T-helper 22 cell (primary cell): Measurements from ENCODE around the gene MTHFD1.

Source experiments
- DNase-seq: peaks from one replicate; pipeline ENCODE4 v3.0.0-alpha.2; 2020; ENCODE audit warnings: low read depth

The MTHFD1 gene

DNA sequence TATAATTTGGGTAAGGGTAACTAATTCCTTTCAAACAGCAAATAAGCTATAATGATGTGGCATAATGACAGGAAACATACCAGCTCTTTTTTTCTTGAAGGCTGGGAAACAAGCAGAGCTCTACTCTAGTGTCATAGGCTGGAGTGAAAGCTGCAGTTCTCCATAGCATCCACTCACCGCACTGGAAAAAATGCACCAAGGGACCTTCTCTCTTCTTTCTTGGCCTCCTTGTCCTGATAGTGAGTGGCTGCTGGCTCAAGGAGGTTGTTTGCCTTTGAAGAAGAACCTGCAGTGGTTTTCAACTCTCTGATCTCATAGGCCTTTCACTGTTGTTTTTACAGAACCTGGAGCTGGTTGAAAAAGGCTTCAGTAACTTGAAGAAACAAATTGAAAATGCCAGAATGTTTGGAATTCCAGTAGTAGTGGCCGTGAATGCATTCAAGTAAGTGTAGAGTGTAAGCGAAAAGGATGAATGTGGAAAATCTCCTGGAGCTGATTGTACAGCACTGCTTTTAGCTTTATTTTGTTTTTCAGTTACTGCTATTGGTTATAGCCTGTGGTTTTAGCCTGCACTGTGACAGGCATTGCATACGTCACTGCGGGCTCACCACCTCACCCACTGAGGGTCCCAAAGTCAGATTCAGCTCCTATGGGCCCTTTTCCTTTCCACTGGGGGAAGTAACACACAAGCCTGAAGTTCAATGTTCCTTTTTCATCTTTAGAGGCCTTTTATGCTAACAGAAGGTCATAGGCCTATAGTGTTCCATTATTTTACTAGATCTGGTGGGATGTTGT, 59.9 kb downstream of the MTHFD1 start:
- DNase-seq = no peak

DNA sequence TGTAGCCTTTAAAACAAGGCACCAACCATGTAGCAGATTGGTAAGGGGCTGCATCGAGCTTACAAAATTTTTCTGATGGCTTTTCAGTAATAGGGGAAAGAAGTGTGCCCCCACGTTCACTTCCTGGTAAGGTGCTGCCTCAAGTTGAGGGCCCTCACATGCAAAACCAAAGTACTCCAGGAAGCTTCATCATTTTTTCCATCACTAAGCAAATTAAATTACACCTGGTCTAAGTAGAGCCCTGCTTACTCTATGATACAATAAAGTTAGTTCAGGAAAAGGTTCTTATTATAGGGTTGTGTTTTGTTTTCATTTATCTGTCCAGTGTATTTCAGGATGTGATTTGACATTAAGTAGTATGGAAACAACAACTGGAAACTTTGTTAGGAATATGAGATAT, 62.1 kb downstream of the MTHFD1 start:
- no peak for DNase-seq

DNA sequence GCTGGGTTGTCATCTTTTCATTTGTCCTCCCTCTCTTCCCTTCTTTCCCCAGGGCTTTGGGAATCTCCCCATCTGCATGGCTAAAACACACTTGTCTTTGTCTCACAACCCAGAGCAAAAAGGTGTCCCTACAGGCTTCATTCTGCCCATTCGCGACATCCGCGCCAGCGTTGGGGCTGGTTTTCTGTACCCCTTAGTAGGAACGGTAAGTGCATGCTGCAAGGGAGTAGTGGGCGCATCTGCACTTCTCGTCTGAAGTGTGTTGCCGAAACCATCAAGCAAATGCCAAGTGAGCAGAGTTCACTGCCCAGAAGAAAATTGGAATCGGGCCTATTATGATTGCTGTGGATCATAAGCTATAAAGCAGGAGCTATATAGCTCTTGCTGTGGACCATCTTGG, 66.5 kb downstream of the MTHFD1 start:
- no peak for DNase-seq

GRCh38 chr14:64459405-64460136, 71.4 kb downstream of the MTHFD1 start:
- no peak for DNase-seq

- no peak for DNase-seq
These were observed 73.1 kb downstream of the MTHFD1 start for GRCh38 chr14:64461221-64461620.

DNA sequence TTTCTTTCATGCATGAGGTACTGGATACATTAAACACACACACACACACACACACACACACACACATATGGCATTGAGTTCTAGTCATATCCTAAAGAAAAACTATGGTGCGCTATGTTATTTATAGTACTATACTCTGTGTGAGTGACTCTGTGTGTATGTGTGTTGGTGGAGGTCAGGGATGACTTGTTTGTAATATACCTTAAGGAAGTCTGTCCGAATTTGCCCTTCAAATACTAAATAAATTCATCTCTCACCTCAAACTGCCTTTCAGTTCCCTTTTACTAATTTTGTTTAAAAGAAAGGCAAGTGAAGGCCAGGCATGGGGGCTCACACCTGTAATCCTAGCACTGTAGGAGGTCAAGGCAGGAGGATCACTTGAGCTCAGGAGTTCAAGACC, 75.0 kb downstream of the MTHFD1 start:
- DNase-seq = no peak

DNA sequence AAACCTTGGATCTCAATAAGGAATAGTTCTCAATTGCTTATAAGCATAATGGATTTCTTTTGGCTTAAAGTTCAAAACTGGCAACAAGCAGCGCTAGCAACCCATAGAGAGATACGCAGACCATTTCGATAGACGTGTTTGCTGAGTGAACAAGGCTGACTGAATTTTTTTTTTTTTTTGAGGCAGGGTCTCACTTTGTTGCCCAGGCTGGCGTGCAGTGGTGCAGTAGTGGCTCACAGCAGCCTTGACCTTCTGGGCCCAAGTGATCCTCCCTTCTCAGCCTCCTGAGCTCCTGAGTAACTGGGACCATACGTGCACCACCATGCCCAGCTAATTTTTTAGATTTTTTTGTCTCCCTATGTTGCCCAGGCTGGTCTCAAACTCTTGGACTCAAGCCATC, 75.7 kb downstream of the MTHFD1 start:
- DNase-seq = no peak

GRCh38 chr14:64464651-64465050, 76.5 kb downstream of the MTHFD1 start:
- no peak for DNase-seq

GRCh38 chr14:64465191-64465822, 77.2 kb downstream of the MTHFD1 start, which contains the start of gene AKAP5:
AKAP5 (plus strand) TSS chr14:64465499; CDS start chr14:64468395, 2,896 bp downstream.
- peak; percentile 60 for DNase-seq

- no peak for DNase-seq
These were observed 77.8 kb downstream of the MTHFD1 start for GRCh38 chr14:64465831-64466554.

- DNase-seq = no peak
These were observed 78.9 kb downstream of the MTHFD1 start for GRCh38 chr14:64467101-64467500.

DNA sequence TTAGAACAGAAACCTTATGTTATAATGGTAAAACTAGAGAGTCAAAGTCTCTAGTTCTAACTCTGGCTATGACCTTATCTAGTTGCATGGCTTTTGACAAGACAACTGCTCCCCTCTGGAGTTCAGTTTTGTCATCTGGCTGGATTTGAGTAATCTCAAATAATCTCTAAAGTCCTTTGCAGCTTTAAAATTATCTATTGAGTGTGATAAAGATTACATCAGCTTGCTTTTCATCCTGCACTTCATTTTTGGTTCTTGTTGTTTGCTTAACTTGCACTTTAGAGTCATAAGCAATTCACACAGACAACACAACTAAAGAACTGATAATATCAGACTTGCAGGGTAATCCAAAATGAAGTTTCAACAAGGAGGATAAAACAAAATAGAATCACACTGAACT, 79.4 kb downstream of the MTHFD1 start:
- no peak for DNase-seq

DNA sequence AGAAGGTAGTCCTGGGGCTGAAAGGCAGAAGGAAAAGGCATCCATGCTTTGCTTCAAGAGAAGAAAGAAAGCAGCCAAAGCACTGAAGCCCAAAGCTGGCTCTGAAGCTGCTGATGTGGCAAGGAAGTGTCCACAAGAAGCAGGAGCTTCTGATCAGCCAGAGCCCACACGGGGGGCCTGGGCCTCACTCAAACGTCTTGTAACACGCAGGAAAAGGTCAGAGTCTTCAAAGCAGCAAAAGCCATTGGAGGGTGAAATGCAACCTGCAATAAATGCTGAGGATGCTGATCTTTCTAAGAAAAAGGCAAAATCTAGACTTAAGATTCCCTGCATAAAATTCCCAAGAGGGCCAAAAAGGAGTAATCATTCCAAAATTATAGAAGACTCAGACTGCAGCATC, 80.3 kb downstream of the MTHFD1 start:
- no peak for DNase-seq

DNA sequence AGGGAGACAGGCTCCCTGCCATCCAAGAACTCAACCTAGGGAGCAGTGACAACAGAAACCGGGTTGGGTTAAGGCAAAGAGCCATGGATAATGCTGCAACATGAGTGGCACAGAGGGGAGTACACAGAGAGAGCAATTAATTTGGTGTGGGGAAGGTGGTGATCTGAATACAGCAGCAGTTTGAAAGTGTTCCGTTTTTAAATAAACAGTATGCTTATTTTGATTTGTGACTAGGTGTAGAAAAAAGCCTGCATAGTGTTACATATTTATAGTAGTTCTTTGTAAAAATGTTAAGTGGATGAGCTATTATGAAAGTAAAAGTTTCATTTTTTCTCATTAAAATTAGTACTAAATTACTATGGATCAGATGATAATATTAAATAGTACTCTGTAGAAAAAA, 85.9 kb downstream of the MTHFD1 start:
- DNase-seq = no peak

DNA sequence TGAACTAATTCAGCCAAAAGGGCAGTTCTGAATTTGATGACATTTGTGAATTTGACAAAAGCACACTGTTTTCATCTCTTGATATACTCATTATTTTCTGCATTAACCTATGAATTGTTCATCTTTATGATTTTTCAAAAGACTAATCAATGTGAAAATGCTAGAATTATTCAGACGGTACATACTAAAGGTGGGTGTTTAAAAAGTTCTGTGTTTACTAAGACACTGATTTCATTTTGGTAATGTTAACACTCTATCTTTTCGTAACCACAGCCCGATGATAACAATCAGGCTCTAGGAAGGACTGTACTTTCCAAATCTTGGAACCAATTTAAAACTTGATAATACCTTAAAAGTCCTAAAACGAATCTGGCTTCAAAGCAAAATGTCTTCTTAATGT, 86.5 kb downstream of the MTHFD1 start:
- DNase-seq = no peak

DNA sequence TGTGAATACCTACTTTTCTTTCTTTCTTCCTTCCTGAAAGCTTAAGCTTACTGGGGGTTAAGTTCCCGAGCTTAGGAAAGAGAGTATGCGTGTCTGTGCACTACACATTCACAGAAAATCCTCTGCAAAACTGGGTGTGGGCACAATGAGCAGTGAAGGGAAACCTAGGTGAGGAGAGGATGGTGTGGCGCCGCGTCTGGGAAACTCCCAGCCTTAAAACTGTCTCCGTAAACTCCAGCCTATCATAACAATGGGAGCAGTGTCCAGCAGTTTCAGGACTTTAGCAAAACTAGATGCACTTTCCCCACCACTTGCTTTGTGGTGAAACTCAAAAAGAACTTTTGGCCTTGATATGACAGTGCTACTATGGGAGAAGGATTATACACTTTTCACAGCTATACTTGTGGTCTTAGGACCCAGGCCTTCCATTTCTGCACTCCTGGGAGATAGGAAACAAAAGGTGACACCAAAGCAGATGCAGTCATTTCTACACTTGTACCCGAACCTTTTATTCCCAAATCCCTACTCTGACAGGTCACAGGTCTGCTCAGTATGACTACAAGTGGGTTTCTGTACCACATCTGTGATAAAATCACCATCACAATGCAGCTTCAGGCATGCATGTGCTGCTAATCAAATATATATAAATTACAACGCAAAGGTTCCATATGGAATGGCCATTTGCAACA, 87.6 kb downstream of the MTHFD1 start:
- no peak for DNase-seq

DNA sequence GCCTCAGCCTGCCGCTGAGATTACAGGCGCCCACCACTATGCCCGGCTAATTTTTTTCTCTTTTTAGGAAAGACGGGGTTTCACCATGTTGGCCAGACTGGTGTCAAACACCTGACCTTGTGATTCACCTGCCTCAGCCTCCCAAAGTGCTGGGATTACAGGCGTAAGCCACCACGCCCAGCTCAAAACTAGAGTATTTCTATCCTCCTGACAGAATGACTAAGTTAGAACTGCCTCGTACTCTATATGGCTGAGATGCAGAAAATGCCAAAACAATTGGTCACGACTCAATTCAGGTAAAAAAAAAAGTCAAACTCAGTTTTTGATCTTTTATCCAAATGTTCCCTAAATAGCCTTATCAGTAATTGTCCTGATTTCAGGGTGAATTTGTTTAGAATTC, 88.3 kb downstream of the MTHFD1 start:
- no peak for DNase-seq

GRCh38 chr14:64478634-64479250, 90.6 kb downstream of the MTHFD1 start:
- DNase-seq = no peak

- DNase-seq = no peak
These were observed 100.5 kb downstream of the MTHFD1 start for GRCh38 chr14:64488590-64489099.

DNA sequence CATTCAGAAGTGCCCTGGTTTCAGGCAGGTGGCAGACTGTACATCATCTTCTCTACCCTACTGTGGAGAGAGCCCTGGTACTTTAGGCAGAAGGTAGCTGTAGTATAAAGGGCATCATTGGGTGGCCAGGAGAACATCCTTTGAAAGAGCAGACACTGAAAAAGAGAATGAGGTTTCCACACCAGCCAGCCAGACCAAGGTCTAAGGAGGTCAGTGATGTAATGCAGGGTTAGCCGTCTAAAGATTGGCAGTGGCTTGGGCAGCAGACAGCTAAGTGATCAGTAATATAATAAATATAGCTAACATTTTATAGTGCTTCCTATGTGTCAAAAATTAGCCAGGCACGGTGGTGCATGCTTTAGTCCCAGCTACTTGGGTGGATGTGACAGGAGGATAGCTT, 103.5 kb downstream of the MTHFD1 start:
- DNase-seq = no peak

GRCh38 chr14:64493455-64493854, 105.3 kb downstream of the MTHFD1 start:
- no peak for DNase-seq
